ENCODE data around the gene ACSM3.
"Not testable (repeated sequence)": the region's sequence is repeated elsewhere in the genome, so short reads cannot be mapped to it uniquely, and the experiment has no call there.

Gene ACSM3

GRCh38 chr16:20763461-20764232 is at the start of gene ACSM3:
TSS of gene ACSM3 (plus strand) at chr16:20764014. CDS start at chr16:20770035, 6,021 bp downstream.
- DNase-seq = peak; percentile 61

GRCh38 chr16:20717718-20718117 is 46.1 kb upstream of the ACSM3 start:
- not testable (repeated sequence) for DNase-seq

GRCh38 chr16:20720251-20720650 is 43.6 kb upstream of the ACSM3 start:
- no peak for DNase-seq

- no peak for DNase-seq
Observed at GRCh38 chr16:20726661-20727060, 37.2 kb upstream of the ACSM3 start.

GRCh38 chr16:20727181-20727580 is 36.6 kb upstream of the ACSM3 start:
- no peak for DNase-seq

- no peak for DNase-seq
Observed at GRCh38 chr16:20729141-20729540, 34.7 kb upstream of the ACSM3 start.

- no peak for DNase-seq
Observed at GRCh38 chr16:20734056-20734455, 29.8 kb upstream of the ACSM3 start.

GRCh38 chr16:20734782-20735181 is 29.0 kb upstream of the ACSM3 start:
- DNase-seq = no peak

GRCh38 chr16:20735490-20735889 is 28.3 kb upstream of the ACSM3 start:
- DNase-seq = peak; percentile 2

- DNase-seq = no peak
Observed at GRCh38 chr16:20740007-20740883, 23.6 kb upstream of the ACSM3 start.

GRCh38 chr16:20740901-20741521 is 22.8 kb upstream of the ACSM3 start:
- DNase-seq = peak; percentile 75

GRCh38 chr16:20741554-20742285 is 22.1 kb upstream of the ACSM3 start, which contains the start of gene THUMPD1:
TSS of gene THUMPD1 (minus strand) at chr16:20741818. CDS start at chr16:20741739, 79 bp downstream.
- DNase-seq = peak; percentile 95

GRCh38 chr16:20743591-20743990 is 20.2 kb upstream of the ACSM3 start:
- DNase-seq = no peak

- DNase-seq = no peak
Observed at GRCh38 chr16:20744922-20745440, 18.8 kb upstream of the ACSM3 start.

GRCh38 chr16:20746461-20746860 is 17.4 kb upstream of the ACSM3 start:
- no peak for DNase-seq

GRCh38 chr16:20747030-20747816 is 16.6 kb upstream of the ACSM3 start:
- DNase-seq = no peak

- no peak for DNase-seq
Observed at GRCh38 chr16:20749474-20749873, 14.3 kb upstream of the ACSM3 start.

- no peak for DNase-seq
Observed at GRCh38 chr16:20750558-20750957, 13.3 kb upstream of the ACSM3 start.

GRCh38 chr16:20753727-20754126 is 10.1 kb upstream of the ACSM3 start:
- no peak for DNase-seq

- DNase-seq = no peak
Observed at GRCh38 chr16:20755238-20755637, 8.6 kb upstream of the ACSM3 start.

- DNase-seq = not testable (repeated sequence)
Observed at GRCh38 chr16:20755799-20756198, 8.0 kb upstream of the ACSM3 start.

GRCh38 chr16:20760346-20760745 is 3.5 kb upstream of the ACSM3 start:
- no peak for DNase-seq
